Transverse colon (tissue), 4 donors: ENCODE measurements around the gene KATNB1.

Source experiments
- EP300 ChIP-seq: sonication (generic); formaldehyde crosslinking; IDR thresholded peaks from one replicate; pipeline ENCODE4 v1.6.1; 2017; ENCODE audit warnings: antibody characterized with exemption, low read depth
- POLR2A ChIP-seq: fragments of 450-650 bp; IDR thresholded peaks from one replicate; pipeline ENCODE4 v1.6.1; 2016; ENCODE audit warnings: antibody characterized with exemption, mild to moderate bottlenecking, moderate library complexity
- POLR2AphosphoS5 ChIP-seq, 3 donors: sonication (generic); formaldehyde crosslinking; IDR thresholded peaks; one replicate each; pipeline ENCODE4 v1.6.1; 2016; ENCODE audit warnings: antibody characterized with exemption in 3 of 3
- TF ChIP-seq, protein P1 (sequence below), 5 experiments: fragments of 200-600 bp in 3 of 5; fragments of 450-650 bp in 2 of 5; sonication (generic) in 3 of 5; IDR thresholded peaks; 1 replicate in 2 of 5; 2 replicates in 3 of 5; pipeline ENCODE4 v1.5.1; 2016 to 2017; ENCODE audit warnings: antibody characterized with exemption in 5 of 5, inconsistent platforms in 3 of 5, mild to moderate bottlenecking in 2 of 5, moderate library complexity in 1 of 5

DNA sequence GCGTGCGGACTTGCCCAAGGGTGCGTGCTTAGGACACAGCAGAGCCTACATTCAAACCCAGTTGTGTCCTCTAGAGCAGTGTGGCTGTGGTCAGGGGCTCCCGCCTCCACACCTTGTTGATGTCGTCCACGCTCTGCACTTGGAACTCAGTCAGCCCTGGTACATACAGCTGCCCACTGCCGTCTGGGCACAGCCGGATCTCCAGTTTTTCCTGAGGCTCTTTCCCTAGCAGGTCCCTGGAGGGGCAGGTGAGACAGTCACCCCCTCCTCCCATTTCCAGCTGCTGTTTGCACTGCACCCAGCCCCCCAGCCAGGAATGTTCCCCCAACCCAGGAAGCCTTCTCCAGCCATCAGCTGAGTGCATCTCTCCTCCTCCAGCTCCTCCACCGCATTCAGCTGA is 25.7 kb downstream of the KATNB1 start:
- TF ChIP-seq, protein P1, sequence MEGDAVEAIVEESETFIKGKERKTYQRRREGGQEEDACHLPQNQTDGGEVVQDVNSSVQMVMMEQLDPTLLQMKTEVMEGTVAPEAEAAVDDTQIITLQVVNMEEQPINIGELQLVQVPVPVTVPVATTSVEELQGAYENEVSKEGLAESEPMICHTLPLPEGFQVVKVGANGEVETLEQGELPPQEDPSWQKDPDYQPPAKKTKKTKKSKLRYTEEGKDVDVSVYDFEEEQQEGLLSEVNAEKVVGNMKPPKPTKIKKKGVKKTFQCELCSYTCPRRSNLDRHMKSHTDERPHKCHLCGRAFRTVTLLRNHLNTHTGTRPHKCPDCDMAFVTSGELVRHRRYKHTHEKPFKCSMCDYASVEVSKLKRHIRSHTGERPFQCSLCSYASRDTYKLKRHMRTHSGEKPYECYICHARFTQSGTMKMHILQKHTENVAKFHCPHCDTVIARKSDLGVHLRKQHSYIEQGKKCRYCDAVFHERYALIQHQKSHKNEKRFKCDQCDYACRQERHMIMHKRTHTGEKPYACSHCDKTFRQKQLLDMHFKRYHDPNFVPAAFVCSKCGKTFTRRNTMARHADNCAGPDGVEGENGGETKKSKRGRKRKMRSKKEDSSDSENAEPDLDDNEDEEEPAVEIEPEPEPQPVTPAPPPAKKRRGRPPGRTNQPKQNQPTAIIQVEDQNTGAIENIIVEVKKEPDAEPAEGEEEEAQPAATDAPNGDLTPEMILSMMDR (IDR thresholded peaks at IDR 0.05): no peak
- TF ChIP-seq POLR2AphosphoS5 (IDR thresholded peaks at IDR 0.05): no peak
- TF ChIP-seq POLR2A: no peak
- TF ChIP-seq EP300: no peak
